ENCODE data around the gene ANOS1.

DNA sequence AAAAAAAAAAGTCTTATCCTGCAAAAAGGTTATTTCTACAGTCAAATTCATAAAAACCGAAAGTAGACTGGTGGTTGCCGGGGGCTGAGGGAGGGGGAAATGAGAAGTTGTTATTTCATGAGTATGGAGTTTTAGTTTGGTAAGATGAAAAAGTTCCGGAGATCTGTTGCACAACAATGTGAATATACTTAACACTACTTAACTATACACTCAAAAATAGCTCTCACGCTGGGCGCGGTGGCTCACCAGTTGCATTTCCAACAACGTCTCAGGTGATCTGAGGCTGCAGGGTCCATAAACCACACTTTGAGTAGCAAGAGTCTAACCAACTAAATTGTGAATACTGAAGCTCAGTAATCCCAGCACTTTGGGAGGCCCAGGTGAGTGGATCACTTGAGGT lies 52.4 kb downstream of the ANOS1 start:
- TF ChIP-seq EZH2 (IDR thresholded peaks at IDR 0.05; ENCODE audit: borderline replicate concordance, low read length), result no peak
- TF ChIP-seq, protein P1, sequence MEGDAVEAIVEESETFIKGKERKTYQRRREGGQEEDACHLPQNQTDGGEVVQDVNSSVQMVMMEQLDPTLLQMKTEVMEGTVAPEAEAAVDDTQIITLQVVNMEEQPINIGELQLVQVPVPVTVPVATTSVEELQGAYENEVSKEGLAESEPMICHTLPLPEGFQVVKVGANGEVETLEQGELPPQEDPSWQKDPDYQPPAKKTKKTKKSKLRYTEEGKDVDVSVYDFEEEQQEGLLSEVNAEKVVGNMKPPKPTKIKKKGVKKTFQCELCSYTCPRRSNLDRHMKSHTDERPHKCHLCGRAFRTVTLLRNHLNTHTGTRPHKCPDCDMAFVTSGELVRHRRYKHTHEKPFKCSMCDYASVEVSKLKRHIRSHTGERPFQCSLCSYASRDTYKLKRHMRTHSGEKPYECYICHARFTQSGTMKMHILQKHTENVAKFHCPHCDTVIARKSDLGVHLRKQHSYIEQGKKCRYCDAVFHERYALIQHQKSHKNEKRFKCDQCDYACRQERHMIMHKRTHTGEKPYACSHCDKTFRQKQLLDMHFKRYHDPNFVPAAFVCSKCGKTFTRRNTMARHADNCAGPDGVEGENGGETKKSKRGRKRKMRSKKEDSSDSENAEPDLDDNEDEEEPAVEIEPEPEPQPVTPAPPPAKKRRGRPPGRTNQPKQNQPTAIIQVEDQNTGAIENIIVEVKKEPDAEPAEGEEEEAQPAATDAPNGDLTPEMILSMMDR (IDR thresholded peaks at IDR 0.05; ENCODE audit: low read length), result no peak

All from OCI-LY1 (cell line).